Upper lobe of left lung (tissue), 4 donors: ENCODE results near the gene ANKRD44.

ENCODE experiments used
- POLR2A ChIP-seq, 4 donors: fragments of 450-650 bp; IDR thresholded peaks; one replicate each; pipeline ENCODE4 v1.5.1; 2016 to 2017; ENCODE audit warnings: antibody characterized with exemption in 4 of 4, mild to moderate bottlenecking in 2 of 4
- POLR2AphosphoS5 ChIP-seq, 2 donors: sonication (generic); formaldehyde crosslinking; IDR thresholded peaks; one replicate each; pipeline ENCODE4 v1.5.1; 2017; ENCODE audit warnings: antibody characterized with exemption in 2 of 2
- TF ChIP-seq, protein P1 (sequence below), 6 experiments: fragments of 450-650 bp in 4 of 6; fragments of 200-600 bp in 2 of 6; sonication (generic) in 2 of 6; IDR thresholded peaks; one replicate each; pipeline ENCODE4 v1.5.1; 2016 to 2019; ENCODE audit warnings: antibody characterized with exemption in 6 of 6

DNA sequence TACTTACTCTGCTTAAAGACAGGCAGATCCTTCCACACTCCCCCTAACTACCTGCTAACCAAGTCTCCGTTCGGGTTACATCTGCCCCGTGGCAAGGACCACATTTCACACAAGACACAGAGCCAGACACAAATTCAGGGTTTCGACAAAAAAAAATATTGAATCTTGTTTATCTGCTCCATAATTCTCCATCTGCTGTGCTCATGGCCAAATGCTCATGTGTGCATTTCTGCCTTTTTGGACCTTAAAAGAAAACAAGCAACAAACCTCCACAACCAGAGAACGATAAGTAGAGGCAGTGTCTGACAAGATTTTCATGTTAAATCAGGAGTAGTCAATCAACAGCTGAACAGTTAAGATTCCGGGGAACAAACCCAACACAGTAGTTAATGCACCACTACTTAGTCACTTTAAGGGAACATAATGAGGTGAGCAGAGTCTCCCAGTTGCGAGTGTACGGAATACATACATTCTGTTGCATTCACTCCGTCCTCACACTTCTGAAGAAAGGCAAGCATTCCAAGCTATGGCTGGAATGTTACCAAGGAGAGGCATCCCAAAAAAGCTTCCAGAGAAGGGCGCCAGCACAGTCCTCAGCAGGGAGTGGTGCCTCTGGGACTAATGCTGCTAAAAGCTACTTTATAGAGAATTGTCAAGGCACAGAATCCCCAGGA lies 121.0 kb downstream of the ANKRD44 start:
- TF ChIP-seq POLR2AphosphoS5 (IDR thresholded peaks at IDR 0.05) (no peak), POLR2A (IDR thresholded peaks at IDR 0.05) (no peak)
- TF ChIP-seq, protein P1, sequence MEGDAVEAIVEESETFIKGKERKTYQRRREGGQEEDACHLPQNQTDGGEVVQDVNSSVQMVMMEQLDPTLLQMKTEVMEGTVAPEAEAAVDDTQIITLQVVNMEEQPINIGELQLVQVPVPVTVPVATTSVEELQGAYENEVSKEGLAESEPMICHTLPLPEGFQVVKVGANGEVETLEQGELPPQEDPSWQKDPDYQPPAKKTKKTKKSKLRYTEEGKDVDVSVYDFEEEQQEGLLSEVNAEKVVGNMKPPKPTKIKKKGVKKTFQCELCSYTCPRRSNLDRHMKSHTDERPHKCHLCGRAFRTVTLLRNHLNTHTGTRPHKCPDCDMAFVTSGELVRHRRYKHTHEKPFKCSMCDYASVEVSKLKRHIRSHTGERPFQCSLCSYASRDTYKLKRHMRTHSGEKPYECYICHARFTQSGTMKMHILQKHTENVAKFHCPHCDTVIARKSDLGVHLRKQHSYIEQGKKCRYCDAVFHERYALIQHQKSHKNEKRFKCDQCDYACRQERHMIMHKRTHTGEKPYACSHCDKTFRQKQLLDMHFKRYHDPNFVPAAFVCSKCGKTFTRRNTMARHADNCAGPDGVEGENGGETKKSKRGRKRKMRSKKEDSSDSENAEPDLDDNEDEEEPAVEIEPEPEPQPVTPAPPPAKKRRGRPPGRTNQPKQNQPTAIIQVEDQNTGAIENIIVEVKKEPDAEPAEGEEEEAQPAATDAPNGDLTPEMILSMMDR (IDR thresholded peaks at IDR 0.05), result no peak
